DND-41 (cell line): ENCODE measurements around the gene IMPDH1.

Experiments
- CTCF ChIP-seq: IDR thresholded peaks from 2 replicates; pipeline ENCODE4 v1.5.1; 2012; ENCODE audit warnings: borderline replicate concordance, low read length, moderate library complexity, mild to moderate bottlenecking; ENCODE audit not compliant: poor library complexity, severe bottlenecking; ENCODE audit errors: extremely low read depth
- EZH2 ChIP-seq: IDR thresholded peaks from 3 replicates; pipeline ENCODE4 v1.6.1; 2012; ENCODE audit warnings: borderline replicate concordance, low read depth, mild to moderate bottlenecking, moderate library complexity, low read length, inconsistent platforms; ENCODE audit not compliant: severe bottlenecking

- TF ChIP-seq CTCF (peak; percentile 74), EZH2 (no peak)
Observed at GRCh38 chr7:128427289-128427891, 17.6 kb upstream of the IMPDH1 start.
